ENCODE results near the gene MST1R.
A peak's percentile ranks its signal among the peaks of the same experiment; 100 is the strongest.

DNA sequence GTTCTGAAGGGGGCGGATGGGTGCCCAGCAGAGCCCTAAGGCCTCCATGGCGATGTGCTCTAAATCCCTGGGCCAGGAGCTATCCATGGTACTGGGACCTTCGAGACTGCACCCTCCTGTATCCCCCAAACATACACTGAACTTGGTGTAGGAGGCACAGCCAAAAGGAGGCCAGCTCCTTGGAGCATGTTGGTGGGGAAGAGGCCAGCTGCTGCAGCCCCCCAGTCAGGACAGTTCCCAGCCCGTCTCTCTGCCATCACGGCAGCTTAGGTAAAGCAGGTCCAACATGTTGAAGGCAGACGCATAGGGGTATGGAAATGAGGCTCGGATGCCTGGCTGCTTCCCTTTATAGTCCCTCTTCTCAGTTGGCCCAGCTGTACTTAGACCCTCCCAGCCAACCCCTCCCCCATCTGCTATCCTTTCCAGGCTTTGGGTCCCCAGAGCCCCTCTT lies 35.8 kb downstream of the MST1R start:
- TF ChIP-seq EZH2phosphoT487 (IDR thresholded peaks at IDR 0.05; ENCODE audit: unreplicated experiment), result no peak
- TF ChIP-seq, protein P1, sequence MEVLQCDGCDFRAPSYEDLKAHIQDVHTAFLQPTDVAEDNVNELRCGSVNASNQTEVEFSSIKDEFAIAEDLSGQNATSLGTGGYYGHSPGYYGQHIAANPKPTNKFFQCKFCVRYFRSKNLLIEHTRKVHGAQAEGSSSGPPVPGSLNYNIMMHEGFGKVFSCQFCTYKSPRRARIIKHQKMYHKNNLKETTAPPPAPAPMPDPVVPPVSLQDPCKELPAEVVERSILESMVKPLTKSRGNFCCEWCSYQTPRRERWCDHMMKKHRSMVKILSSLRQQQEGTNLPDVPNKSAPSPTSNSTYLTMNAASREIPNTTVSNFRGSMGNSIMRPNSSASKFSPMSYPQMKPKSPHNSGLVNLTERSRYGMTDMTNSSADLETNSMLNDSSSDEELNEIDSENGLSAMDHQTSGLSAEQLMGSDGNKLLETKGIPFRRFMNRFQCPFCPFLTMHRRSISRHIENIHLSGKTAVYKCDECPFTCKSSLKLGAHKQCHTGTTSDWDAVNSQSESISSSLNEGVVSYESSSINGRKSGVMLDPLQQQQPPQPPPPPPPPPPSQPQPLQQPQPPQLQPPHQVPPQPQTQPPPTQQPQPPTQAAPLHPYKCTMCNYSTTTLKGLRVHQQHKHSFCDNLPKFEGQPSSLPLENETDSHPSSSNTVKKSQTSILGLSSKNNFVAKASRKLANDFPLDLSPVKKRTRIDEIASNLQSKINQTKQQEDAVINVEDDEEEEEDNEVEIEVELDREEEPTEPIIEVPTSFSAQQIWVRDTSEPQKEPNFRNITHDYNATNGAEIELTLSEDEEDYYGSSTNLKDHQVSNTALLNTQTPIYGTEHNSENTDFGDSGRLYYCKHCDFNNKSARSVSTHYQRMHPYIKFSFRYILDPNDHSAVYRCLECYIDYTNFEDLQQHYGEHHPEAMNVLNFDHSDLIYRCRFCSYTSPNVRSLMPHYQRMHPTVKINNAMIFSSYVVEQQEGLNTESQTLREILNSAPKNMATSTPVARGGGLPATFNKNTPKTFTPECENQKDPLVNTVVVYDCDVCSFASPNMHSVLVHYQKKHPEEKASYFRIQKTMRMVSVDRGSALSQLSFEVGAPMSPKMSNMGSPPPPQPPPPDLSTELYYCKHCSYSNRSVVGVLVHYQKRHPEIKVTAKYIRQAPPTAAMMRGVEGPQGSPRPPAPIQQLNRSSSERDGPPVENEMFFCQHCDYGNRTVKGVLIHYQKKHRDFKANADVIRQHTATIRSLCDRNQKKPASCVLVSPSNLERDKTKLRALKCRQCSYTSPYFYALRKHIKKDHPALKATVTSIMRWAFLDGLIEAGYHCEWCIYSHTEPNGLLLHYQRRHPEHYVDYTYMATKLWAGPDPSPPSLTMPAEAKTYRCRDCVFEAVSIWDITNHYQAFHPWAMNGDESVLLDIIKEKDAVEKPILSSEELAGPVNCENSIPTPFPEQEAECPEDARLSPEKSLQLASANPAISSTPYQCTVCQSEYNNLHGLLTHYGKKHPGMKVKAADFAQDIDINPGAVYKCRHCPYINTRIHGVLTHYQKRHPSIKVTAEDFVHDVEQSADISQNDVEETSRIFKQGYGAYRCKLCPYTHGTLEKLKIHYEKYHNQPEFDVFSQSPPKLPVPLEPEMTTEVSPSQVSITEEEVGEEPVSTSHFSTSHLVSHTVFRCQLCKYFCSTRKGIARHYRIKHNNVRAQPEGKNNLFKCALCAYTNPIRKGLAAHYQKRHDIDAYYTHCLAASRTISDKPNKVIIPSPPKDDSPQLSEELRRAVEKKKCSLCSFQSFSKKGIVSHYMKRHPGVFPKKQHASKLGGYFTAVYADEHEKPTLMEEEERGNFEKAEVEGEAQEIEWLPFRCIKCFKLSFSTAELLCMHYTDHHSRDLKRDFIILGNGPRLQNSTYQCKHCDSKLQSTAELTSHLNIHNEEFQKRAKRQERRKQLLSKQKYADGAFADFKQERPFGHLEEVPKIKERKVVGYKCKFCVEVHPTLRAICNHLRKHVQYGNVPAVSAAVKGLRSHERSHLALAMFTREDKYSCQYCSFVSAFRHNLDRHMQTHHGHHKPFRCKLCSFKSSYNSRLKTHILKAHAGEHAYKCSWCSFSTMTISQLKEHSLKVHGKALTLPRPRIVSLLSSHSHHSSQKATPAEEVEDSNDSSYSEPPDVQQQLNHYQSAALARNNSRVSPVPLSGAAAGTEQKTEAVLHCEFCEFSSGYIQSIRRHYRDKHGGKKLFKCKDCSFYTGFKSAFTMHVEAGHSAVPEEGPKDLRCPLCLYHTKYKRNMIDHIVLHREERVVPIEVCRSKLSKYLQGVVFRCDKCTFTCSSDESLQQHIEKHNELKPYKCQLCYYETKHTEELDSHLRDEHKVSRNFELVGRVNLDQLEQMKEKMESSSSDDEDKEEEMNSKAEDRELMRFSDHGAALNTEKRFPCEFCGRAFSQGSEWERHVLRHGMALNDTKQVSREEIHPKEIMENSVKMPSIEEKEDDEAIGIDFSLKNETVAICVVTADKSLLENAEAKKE (CRISPR knock-in tag; IDR thresholded peaks at IDR 0.05), result no peak
- TF ChIP-seq, protein P2, sequence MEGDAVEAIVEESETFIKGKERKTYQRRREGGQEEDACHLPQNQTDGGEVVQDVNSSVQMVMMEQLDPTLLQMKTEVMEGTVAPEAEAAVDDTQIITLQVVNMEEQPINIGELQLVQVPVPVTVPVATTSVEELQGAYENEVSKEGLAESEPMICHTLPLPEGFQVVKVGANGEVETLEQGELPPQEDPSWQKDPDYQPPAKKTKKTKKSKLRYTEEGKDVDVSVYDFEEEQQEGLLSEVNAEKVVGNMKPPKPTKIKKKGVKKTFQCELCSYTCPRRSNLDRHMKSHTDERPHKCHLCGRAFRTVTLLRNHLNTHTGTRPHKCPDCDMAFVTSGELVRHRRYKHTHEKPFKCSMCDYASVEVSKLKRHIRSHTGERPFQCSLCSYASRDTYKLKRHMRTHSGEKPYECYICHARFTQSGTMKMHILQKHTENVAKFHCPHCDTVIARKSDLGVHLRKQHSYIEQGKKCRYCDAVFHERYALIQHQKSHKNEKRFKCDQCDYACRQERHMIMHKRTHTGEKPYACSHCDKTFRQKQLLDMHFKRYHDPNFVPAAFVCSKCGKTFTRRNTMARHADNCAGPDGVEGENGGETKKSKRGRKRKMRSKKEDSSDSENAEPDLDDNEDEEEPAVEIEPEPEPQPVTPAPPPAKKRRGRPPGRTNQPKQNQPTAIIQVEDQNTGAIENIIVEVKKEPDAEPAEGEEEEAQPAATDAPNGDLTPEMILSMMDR (conservative IDR thresholded peaks at IDR 0.05; ENCODE audit: low read depth in 2 of 2), result no peak
- no peak for TF ChIP-seq ZNF114 (CRISPR knock-in tag; IDR thresholded peaks at IDR 0.05)
- no peak for TF ChIP-seq EZH2 (IDR thresholded peaks at IDR 0.05; ENCODE audit: low read depth, unreplicated experiment)
- no peak for TF ChIP-seq POLR2AphosphoS5 (IDR thresholded peaks at IDR 0.05; ENCODE audit: low read depth)
- TF ChIP-seq CREB1 (CRISPR knock-in tag; IDR thresholded peaks at IDR 0.05; ENCODE audit: low read depth), result no peak
- TF ChIP-seq, protein P3, sequence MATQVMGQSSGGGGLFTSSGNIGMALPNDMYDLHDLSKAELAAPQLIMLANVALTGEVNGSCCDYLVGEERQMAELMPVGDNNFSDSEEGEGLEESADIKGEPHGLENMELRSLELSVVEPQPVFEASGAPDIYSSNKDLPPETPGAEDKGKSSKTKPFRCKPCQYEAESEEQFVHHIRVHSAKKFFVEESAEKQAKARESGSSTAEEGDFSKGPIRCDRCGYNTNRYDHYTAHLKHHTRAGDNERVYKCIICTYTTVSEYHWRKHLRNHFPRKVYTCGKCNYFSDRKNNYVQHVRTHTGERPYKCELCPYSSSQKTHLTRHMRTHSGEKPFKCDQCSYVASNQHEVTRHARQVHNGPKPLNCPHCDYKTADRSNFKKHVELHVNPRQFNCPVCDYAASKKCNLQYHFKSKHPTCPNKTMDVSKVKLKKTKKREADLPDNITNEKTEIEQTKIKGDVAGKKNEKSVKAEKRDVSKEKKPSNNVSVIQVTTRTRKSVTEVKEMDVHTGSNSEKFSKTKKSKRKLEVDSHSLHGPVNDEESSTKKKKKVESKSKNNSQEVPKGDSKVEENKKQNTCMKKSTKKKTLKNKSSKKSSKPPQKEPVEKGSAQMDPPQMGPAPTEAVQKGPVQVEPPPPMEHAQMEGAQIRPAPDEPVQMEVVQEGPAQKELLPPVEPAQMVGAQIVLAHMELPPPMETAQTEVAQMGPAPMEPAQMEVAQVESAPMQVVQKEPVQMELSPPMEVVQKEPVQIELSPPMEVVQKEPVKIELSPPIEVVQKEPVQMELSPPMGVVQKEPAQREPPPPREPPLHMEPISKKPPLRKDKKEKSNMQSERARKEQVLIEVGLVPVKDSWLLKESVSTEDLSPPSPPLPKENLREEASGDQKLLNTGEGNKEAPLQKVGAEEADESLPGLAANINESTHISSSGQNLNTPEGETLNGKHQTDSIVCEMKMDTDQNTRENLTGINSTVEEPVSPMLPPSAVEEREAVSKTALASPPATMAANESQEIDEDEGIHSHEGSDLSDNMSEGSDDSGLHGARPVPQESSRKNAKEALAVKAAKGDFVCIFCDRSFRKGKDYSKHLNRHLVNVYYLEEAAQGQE (IDR thresholded peaks at IDR 0.05; ENCODE audit: unreplicated experiment), result peak; percentile 97
- no peak for TF ChIP-seq JUNB (IDR thresholded peaks at IDR 0.05; ENCODE audit: unreplicated experiment)
- TF ChIP-seq NANOG (IDR thresholded peaks at IDR 0.05; ENCODE audit: borderline replicate concordance), result no peak
